ENCODE data around the gene P3H4.

DNA sequence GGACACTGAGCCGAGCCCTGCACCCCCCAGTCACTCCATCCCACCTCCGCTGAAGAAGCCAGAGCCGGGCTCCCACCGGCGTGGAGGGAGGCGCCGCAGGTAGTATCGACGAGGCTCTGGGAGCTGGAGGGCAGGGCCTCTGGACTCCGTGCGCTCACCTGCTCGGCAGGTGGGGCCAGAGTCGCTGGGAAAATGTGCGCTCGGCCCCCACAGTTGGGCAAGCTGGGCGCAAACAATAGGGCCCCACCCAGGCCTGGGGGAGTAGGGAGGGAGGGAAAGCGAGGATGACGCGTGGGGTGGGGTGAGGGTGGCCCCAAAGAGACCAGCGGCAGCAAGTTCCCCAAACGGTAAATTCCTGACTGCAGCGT, 25.9 kb downstream of the P3H4 start:
- TF ChIP-seq, protein P1, sequence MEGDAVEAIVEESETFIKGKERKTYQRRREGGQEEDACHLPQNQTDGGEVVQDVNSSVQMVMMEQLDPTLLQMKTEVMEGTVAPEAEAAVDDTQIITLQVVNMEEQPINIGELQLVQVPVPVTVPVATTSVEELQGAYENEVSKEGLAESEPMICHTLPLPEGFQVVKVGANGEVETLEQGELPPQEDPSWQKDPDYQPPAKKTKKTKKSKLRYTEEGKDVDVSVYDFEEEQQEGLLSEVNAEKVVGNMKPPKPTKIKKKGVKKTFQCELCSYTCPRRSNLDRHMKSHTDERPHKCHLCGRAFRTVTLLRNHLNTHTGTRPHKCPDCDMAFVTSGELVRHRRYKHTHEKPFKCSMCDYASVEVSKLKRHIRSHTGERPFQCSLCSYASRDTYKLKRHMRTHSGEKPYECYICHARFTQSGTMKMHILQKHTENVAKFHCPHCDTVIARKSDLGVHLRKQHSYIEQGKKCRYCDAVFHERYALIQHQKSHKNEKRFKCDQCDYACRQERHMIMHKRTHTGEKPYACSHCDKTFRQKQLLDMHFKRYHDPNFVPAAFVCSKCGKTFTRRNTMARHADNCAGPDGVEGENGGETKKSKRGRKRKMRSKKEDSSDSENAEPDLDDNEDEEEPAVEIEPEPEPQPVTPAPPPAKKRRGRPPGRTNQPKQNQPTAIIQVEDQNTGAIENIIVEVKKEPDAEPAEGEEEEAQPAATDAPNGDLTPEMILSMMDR (IDR thresholded peaks at IDR 0.05), result no peak
- peak in 1 of 2 donors; percentile 60 for TF ChIP-seq POLR2A (IDR thresholded peaks at IDR 0.05)

All from thyroid gland (tissue), 4 donors.